ENCODE data around the gene IGSF3.
"Not testable (repeated sequence)": the region's sequence is repeated elsewhere in the genome, so short reads cannot be mapped to it uniquely, and the experiment has no call there.

Gene IGSF3

DNA sequence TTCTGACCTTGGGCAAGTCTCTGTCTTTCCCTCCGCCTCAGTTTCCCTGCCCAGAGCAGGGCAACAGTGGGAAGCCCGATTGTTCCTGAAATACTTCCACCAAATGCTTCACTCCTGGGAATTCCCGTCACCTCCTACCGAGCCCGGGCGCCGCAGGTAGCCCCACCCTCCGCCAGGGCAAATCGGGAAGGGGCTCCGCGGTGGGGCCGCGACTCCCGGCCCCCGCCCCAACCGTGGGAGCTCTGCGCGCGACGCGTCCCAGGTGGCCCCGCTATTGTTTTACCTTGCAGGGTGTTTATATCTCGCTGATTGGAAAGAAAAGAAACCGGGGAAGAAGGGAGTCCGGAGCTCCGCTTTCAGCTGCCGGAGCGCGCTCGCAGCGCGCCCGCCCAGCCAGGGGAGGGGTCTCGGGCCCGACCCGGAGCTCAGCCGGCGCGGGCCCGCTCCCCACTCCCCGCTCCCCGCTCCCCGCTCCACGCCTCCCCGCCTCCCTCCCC lies 407 bp downstream of the IGSF3 start:
- TF ChIP-seq CTCF (IDR thresholded peaks at IDR 0.05; ENCODE audit: low read depth, low read length, missing control alignments) = no peak
- H3K4me3 ChIP-seq (replicated peaks; ENCODE audit: low read depth, low read length) = peak overlapping the region; percentile 48
- DNase-seq (ENCODE audit: extremely low read depth, low read depth) = no peak

DNA sequence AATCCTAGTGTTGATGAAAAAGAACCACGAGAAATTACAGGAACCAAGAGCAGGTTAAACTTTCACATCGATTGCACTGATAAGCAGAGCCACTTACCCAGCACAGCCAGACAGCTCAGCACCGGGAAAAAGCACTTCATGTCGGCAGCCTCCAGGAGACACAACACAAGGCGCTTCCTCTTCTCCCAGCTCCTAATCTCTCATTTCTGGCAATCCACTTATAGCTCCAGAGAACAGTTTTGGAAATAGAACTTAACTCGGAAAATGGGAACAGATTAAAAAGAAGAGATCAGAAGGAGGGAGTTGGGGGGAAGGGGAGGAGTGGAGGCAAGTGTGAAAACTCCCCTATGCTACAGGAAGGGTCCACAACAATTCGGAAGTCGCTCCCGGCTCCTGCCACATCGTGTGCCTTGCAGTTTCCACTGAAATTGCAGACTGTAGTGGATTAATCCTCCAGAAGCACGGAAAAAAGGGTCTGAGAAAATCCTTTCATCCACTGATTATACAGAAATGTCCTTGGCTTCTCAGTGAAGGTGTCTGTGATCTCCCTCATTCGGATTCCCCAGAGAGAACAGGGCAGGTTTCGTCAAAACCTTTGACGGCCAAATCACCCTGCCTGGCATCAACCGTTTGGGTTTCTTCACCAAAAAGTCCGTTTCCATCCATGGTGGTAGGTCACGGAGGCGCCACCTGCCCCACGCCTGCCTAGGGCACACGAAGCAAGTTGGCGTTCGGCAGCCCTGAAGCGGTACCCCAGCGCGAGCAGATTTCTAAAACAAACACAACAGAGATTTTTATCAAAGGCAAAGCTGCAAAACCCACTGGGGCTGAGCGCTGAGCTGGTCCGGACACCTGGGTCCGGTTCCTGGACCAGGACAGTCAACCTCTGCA lies 1.1 kb downstream of the IGSF3 start:
- no peak for DNase-seq (ENCODE audit: extremely low read depth, low read depth)
- no peak for TF ChIP-seq CTCF (IDR thresholded peaks at IDR 0.05; ENCODE audit: low read depth, low read length, missing control alignments)
- H3K4me3 ChIP-seq (replicated peaks; ENCODE audit: low read depth, low read length) = peak overlapping the region; percentile 48

DNA sequence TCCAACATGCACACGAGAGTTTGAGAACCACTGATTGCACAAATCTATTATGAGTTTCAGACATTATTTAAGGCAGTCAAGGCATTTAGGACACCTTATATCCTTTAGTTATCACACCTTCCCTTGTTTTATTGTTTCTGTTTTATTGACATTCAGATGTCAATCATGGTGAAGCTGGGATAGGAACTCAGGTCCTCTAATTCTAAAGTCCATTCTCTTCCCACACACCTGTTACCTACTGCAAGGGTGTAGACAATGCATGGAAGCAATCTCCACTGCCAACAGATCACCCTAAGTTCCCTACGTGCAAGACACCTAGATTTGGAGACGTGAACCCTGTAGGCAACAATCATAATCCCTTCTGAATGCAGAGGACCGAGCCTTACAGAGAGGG lies 2.6 kb downstream of the IGSF3 start:
- no peak for TF ChIP-seq CTCF (IDR thresholded peaks at IDR 0.05; ENCODE audit: low read depth, low read length, missing control alignments)
- no peak for DNase-seq (ENCODE audit: extremely low read depth, low read depth)
- H3K4me3 ChIP-seq (replicated peaks; ENCODE audit: low read depth, low read length) = no peak overlapping the region

- DNase-seq (ENCODE audit: extremely low read depth, low read depth) = no peak
- TF ChIP-seq CTCF (IDR thresholded peaks at IDR 0.05; ENCODE audit: low read depth, low read length, missing control alignments) = no peak
- no peak overlapping the region for H3K4me3 ChIP-seq (replicated peaks; ENCODE audit: low read depth, low read length)
Measured at GRCh38 chr1:116664366-116664977, 3.1 kb downstream of the IGSF3 start.

DNA sequence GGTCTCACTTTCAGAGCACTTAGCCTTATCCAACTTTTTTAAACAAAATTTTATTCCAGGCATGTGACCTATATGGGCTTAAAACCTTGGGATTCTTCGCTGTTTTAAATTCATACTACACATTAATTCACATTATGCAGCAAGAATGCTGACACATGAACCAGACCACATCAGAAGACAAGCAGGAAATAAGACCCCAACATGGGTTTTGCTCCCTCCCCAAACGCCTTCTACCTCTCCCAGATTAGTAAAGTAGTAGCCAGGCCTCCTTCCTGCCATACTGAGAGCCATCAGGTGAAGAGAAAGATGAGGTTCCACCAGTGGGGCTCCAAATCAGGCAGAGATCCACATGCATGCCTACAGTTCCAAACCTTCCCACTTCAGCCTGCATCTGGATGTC lies 3.7 kb downstream of the IGSF3 start:
- no peak overlapping the region for H3K4me3 ChIP-seq (replicated peaks; ENCODE audit: low read depth, low read length)
- TF ChIP-seq CTCF (IDR thresholded peaks at IDR 0.05; ENCODE audit: low read depth, low read length, missing control alignments) = no peak
- DNase-seq (ENCODE audit: extremely low read depth, low read depth) = no peak

- no peak for DNase-seq (ENCODE audit: extremely low read depth, low read depth)
- TF ChIP-seq CTCF (IDR thresholded peaks at IDR 0.05; ENCODE audit: low read depth, low read length, missing control alignments) = no peak
- no peak overlapping the region for H3K4me3 ChIP-seq (replicated peaks; ENCODE audit: low read depth, low read length)
Measured at GRCh38 chr1:116661633-116662032, 5.9 kb downstream of the IGSF3 start.

- DNase-seq (ENCODE audit: extremely low read depth, low read depth) = not testable (repeated sequence)
Measured at GRCh38 chr1:116658645-116659044, 8.9 kb downstream of the IGSF3 start.

DNA sequence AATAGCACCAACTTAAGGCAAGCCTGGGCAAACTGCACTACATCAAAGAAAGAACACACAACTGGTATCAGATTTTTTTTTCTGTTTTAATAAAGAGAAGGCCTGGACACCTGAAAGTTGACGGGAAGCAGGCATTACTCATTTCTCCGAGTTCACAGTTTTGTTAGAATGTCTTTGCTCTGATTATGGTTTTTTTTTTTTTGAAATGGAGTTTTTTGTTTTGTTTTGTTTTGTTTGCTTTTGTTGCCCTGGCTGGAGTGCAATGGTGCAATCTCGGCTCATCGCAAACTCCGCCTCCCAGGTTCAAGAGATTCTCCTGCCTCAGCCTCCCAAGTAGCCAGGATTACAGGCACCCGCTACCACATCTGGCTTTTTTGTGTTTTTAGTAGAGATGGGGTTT lies 9.7 kb downstream of the IGSF3 start:
- not testable (repeated sequence) for DNase-seq (ENCODE audit: extremely low read depth, low read depth)

More at GRCh38 chr1:116658645-116659044, 8.9 kb downstream of the IGSF3 start:
- H3K4me3 ChIP-seq (replicated peaks; ENCODE audit: low read depth, low read length) = not testable (repeated sequence)

More for the DNA sequence above, 9.7 kb downstream of the IGSF3 start:
- H3K4me3 ChIP-seq (replicated peaks; ENCODE audit: low read depth, low read length) = not testable (repeated sequence)
